CD4-positive, CD25-positive, alpha-beta regulatory T cell (primary cell): ENCODE data around the gene PHACTR1. TPM values are rescaled to one million over a fixed set of nuclear protein-coding genes. Genes with fewer than 3 reads are reported as not detected.
"Not testable (repeated sequence)": the region's sequence is repeated elsewhere in the genome, so short reads cannot be mapped to it uniquely, and the experiment has no call there.

ENCODE experiments used
- ATAC-seq, 2 donors: fragments of 150-1000 bp; cut with Tn5 transposase; one replicate each; pipeline ENCODE4 v1.10.0; 2021; ENCODE audit warnings: low read depth in 2 of 2, moderate number of reproducible peaks in 2 of 2, moderate library complexity in 1 of 2
- DNase-seq, 3 donors: peaks; one replicate each; pipeline versions ENCODE4 v3.0.0 to v3.0.0-alpha.2; 2012 to 2022; ENCODE audit warnings: mixed read lengths in 1 of 3
- H3K27ac ChIP-seq: one replicate; pipeline ENCODE4 v1.7.0; 2013; ENCODE audit warnings: mild to moderate bottlenecking, low read length; ENCODE audit not compliant: insufficient read depth, poor library complexity, severe bottlenecking
- H3K27me3 ChIP-seq: one replicate; pipeline ENCODE4 v1.7.0; 2013; ENCODE audit warnings: low read length; ENCODE audit not compliant: control insufficient read depth, insufficient read depth
- H3K36me3 ChIP-seq: one replicate; pipeline ENCODE4 v1.7.0; 2013; ENCODE audit warnings: mild to moderate bottlenecking, low read length, moderate library complexity; ENCODE audit not compliant: control insufficient read depth, insufficient read depth
- H3K4me1 ChIP-seq: 2 replicates; pipeline ENCODE4 v1.7.0; 2013; ENCODE audit warnings: mild to moderate bottlenecking, low read length; ENCODE audit not compliant: insufficient read depth, control insufficient read depth, poor library complexity, severe bottlenecking
- H3K4me3 ChIP-seq: one replicate; pipeline ENCODE4 v1.7.0; 2013; ENCODE audit warnings: low read depth, mild to moderate bottlenecking, low read length, moderate library complexity
- H3K9me3 ChIP-seq, 2 experiments: 1 replicate in 1 of 2; 2 replicates in 1 of 2; pipeline ENCODE4 v1.7.0; 2013; ENCODE audit warnings: low read length in 2 of 2, mild to moderate bottlenecking in 1 of 2, moderate library complexity in 1 of 2; ENCODE audit not compliant: control insufficient read depth in 2 of 2
- H3K27ac Mint-ChIP-seq, 3 donors: one replicate each; pipeline ENCODE4 v1.8.0; 2020 to 2022; ENCODE audit warnings: mild to moderate bottlenecking in 3 of 3, mixed read lengths in 3 of 3, moderate library complexity in 2 of 3
- H3K27me3 Mint-ChIP-seq: one replicate; pipeline ENCODE4 v1.8.0; 2022; ENCODE audit warnings: mild to moderate bottlenecking, mixed read lengths
- H3K36me3 Mint-ChIP-seq: one replicate; pipeline ENCODE4 v1.8.0; 2020; ENCODE audit warnings: mixed read lengths
- H3K4me1 Mint-ChIP-seq, 4 donors: one replicate each; pipeline ENCODE4 v1.8.0; 2020 to 2022; ENCODE audit warnings: mixed read lengths in 4 of 4, mild to moderate bottlenecking in 1 of 4
- H3K4me3 Mint-ChIP-seq, 4 donors: one replicate each; pipeline ENCODE4 v1.8.0; 2020 to 2022; ENCODE audit warnings: mild to moderate bottlenecking in 4 of 4, mixed read lengths in 4 of 4, moderate library complexity in 3 of 4
- H3K9me3 Mint-ChIP-seq, 7 donors: one replicate each; pipeline ENCODE4 v1.8.0; 2020 to 2022; ENCODE audit warnings: mixed read lengths in 7 of 7, mild to moderate bottlenecking in 3 of 7, moderate library complexity in 2 of 7
- polyA plus RNA-seq, 4 donors: library from polyadenylated mRNA; unstranded; fragments of 300-500 nt; fragmentation: Illumina TruSeq; gene quantifications; one replicate each; pipeline ENCODE4 v1.2.3, GENCODE V29; 2021
- total RNA-seq: library from RNA; stranded (reverse); gene quantifications from one replicate; pipeline ENCODE4 v1.2.3, GENCODE V29; 2022

PHACTR1 gene
- total and polyA plus RNA-seq, 5 donors from 2014 or later = 0.28 to 1.6 (median 0.38) TPM

- no peak overlapping the region for H3K4me3 Mint-ChIP-seq
- H3K4me1 Mint-ChIP-seq = no peaks in the 10 kb centered on the region
- ATAC-seq = no peak
- Histone ChIP-seq H3K27ac (no peak overlapping the region), H3K4me3 (no peak overlapping the region), H3K4me1 (no peaks in the 10 kb centered on the region), H3K9me3 (no peaks in the 10 kb centered on the region), H3K27me3 (no peaks in the 10 kb centered on the region), H3K36me3 (no peaks in the 10 kb centered on the region)
- H3K9me3 Mint-ChIP-seq = peaks cover 0 to 4% (median 1%) of the 10 kb centered on the region in 7 donors
- peaks cover 14% of the 10 kb centered on the region for H3K27me3 Mint-ChIP-seq
- DNase-seq = no peak
- H3K27ac Mint-ChIP-seq = no peak overlapping the region
- H3K36me3 Mint-ChIP-seq = no peaks in the 10 kb centered on the region
Observed at GRCh38 chr6:13131935-13132661, 415.5 kb downstream of the PHACTR1 start.

GRCh38 chr6:13133894-13134293 is 417.3 kb downstream of the PHACTR1 start:
- not testable (repeated sequence) for H3K27me3 ChIP-seq, H3K9me3 Mint-ChIP-seq, H3K4me1 Mint-ChIP-seq, ATAC-seq, H3K4me3 ChIP-seq, H3K9me3 ChIP-seq, H3K27ac Mint-ChIP-seq, H3K4me3 Mint-ChIP-seq, H3K36me3 ChIP-seq, H3K4me1 ChIP-seq, H3K27ac ChIP-seq, DNase-seq, H3K36me3 Mint-ChIP-seq
- peaks cover 13% of the 10 kb centered on the region for H3K27me3 Mint-ChIP-seq

DNA sequence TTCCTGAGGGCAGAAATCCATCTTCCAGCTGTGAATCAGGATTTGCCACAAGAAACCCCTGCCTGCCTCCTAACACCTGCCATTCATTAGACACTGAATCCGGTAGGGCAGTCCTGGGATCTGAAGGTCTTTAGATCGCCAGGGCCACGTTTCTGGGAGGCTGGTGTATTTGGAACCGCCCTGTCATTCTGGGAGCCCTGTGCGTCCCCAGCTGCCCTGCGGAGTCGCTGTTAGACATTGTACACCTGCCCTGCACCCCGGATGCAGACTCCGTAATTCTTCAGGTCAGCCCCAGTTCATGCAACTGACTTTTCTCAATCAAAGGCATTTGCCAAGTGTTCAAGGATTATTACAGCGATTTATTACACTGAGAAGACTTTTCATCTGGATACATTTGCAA is 418.6 kb downstream of the PHACTR1 start:
- no peaks in the 10 kb centered on the region for H3K4me1 ChIP-seq
- no peaks in the 10 kb centered on the region for H3K9me3 ChIP-seq
- no peaks in the 10 kb centered on the region for H3K36me3 ChIP-seq
- Mint-ChIP-seq H3K9me3 (peaks cover 0 to 4% (median 0%) of the 10 kb centered on the region in 7 donors), H3K36me3 (no peaks in the 10 kb centered on the region), H3K4me3 (no peak overlapping the region), H3K27me3 (peaks cover 6% of the 10 kb centered on the region), H3K4me1 (no peaks in the 10 kb centered on the region), H3K27ac (no peak overlapping the region)
- H3K4me3 ChIP-seq = no peak overlapping the region
- H3K27ac ChIP-seq = no peak overlapping the region
- ATAC-seq (no peak), DNase-seq (no peak)
- no peaks in the 10 kb centered on the region for H3K27me3 ChIP-seq

DNA sequence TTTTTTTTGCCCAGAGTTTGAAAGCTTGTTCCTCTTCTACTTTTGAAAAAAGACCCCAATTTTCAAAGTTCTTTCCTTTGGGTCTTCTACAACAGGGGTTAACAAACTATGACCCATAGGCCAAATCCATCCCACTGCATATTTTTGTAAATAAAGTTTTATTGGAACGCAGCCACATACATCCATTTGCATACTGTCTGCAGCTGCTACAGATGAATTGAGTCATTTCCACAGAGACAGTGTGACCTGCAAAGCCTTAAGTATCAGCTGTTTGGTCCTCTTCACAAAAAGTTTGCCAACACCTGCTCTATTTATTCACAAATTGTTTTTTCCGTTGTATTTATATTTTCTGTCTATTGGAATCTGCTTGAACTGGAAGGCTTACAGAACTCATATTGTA is 422.6 kb downstream of the PHACTR1 start:
- H3K27ac Mint-ChIP-seq = no peak overlapping the region
- no peak overlapping the region for H3K4me3 Mint-ChIP-seq
- no peaks in the 10 kb centered on the region for H3K36me3 ChIP-seq
- H3K27me3 ChIP-seq = no peaks in the 10 kb centered on the region
- H3K4me1 Mint-ChIP-seq = no peaks in the 10 kb centered on the region
- no peaks in the 10 kb centered on the region for H3K4me1 ChIP-seq
- peaks cover 3% of the 10 kb centered on the region for H3K36me3 Mint-ChIP-seq
- H3K27me3 Mint-ChIP-seq = peaks cover 4% of the 10 kb centered on the region
- H3K9me3 ChIP-seq = no peaks in the 10 kb centered on the region
- ATAC-seq = no peak
- H3K27ac ChIP-seq = no peak overlapping the region
- no peak overlapping the region for H3K4me3 ChIP-seq
- DNase-seq = no peak
- H3K9me3 Mint-ChIP-seq = peaks cover 0 to 4% (median 0%) of the 10 kb centered on the region in 7 donors

DNA sequence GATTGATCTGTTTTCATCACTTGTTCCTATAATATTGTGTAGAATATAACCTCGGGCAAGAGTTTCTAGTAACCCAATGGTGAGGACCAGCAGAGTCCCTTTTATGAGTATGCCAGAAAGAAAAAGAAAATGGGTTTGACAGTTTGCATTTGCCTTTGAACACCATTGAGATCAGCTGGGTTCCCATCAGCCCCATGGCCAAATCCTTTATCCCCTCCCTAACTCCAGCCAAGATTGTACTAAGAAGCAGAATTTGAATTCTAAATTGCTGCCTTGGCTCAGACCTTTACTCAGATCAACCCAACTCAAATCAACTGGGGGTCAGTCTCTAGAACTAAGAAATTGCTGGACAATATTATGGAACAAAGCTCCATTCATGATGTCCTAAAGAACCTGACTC is 424.4 kb downstream of the PHACTR1 start:
- Mint-ChIP-seq H3K4me1 (no peaks in the 10 kb centered on the region), H3K9me3 (peaks cover 0 to 2% (median 0%) of the 10 kb centered on the region in 7 donors), H3K4me3 (no peak overlapping the region), H3K27me3 (peaks cover 8% of the 10 kb centered on the region), H3K27ac (no peak overlapping the region), H3K36me3 (peaks cover 3% of the 10 kb centered on the region)
- no peak for ATAC-seq
- Histone ChIP-seq H3K4me1 (no peaks in the 10 kb centered on the region), H3K27me3 (no peaks in the 10 kb centered on the region), H3K36me3 (no peaks in the 10 kb centered on the region), H3K4me3 (no peak overlapping the region), H3K27ac (no peak overlapping the region), H3K9me3 (no peaks in the 10 kb centered on the region)
- no peak for DNase-seq

DNA sequence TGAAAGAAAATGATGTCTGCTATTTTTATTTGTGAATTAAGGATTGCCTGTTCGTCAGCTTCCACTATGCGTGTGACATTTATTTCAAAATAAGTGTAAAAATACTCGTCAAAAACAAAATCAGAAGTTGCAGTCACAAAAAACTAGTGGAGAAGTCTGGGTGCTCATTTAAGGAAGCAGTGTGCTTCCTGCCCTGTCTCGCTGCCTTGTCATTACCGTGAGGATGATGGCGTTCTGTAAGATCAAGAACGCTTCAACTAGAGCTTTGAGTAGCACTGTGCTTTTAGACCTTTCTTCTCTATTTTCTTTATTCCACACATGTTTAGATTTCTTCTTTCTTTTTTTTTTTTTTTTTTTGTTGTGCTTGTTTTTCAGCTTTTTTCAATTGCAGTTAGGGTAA is 424.8 kb downstream of the PHACTR1 start:
- Mint-ChIP-seq H3K27ac (no peak overlapping the region), H3K4me1 (no peaks in the 10 kb centered on the region), H3K36me3 (peaks cover 3% of the 10 kb centered on the region), H3K4me3 (no peak overlapping the region), H3K9me3 (peaks cover 0 to 2% (median 0%) of the 10 kb centered on the region in 7 donors), H3K27me3 (peaks cover 8% of the 10 kb centered on the region)
- no peak for DNase-seq
- H3K4me1 ChIP-seq = no peaks in the 10 kb centered on the region
- no peaks in the 10 kb centered on the region for H3K27me3 ChIP-seq
- no peak overlapping the region for H3K4me3 ChIP-seq
- ATAC-seq = no peak
- no peaks in the 10 kb centered on the region for H3K9me3 ChIP-seq
- no peaks in the 10 kb centered on the region for H3K36me3 ChIP-seq
- H3K27ac ChIP-seq = no peak overlapping the region

DNA sequence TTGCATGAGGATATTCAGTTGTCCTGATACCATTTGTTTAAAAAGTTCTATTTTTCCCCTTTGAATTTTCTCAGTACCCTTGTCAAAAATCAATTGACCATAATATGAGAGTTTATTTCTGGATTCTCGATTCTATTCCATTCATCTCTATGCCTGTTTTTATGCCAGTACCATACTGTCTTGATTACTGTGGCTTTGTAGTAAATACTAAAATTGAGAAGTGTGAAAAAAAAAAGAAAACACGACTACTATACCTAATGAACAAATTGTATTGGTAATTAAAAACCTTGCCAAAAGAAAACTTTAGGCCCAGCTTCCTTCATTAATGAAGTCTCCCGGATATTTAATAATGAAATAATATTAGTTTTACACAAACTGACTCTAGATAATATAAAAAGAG is 426.0 kb downstream of the PHACTR1 start:
- H3K9me3 Mint-ChIP-seq = peaks cover 0 to 2% (median 0%) of the 10 kb centered on the region in 7 donors

GRCh38 chr6:13146442-13146841 is 429.9 kb downstream of the PHACTR1 start:
- Mint-ChIP-seq H3K27ac (no peak overlapping the region), H3K4me3 (no peak overlapping the region), H3K36me3 (peaks cover 3% of the 10 kb centered on the region), H3K27me3 (peaks cover 12% of the 10 kb centered on the region), H3K9me3 (peaks cover 0 to 5% (median 0%) of the 10 kb centered on the region in 7 donors), H3K4me1 (no peaks in the 10 kb centered on the region)
- Histone ChIP-seq H3K27me3 (no peaks in the 10 kb centered on the region), H3K4me3 (no peak overlapping the region), H3K4me1 (no peaks in the 10 kb centered on the region), H3K9me3 (no peaks in the 10 kb centered on the region), H3K27ac (no peak overlapping the region), H3K36me3 (no peaks in the 10 kb centered on the region)
- ATAC-seq (no peak), DNase-seq (no peak)

More for the DNA sequence above, 426.0 kb downstream of the PHACTR1 start:
- H3K4me1 Mint-ChIP-seq = no peaks in the 10 kb centered on the region
- no peak overlapping the region for H3K27ac Mint-ChIP-seq
- H3K27me3 Mint-ChIP-seq = peaks cover 13% of the 10 kb centered on the region
- H3K4me1 ChIP-seq = no peaks in the 10 kb centered on the region
- ATAC-seq = no peak
- H3K27me3 ChIP-seq = no peaks in the 10 kb centered on the region
- H3K4me3 Mint-ChIP-seq = no peak overlapping the region
- no peak overlapping the region for H3K27ac ChIP-seq
- no peaks in the 10 kb centered on the region for H3K36me3 ChIP-seq
- DNase-seq = no peak
- H3K9me3 ChIP-seq = no peaks in the 10 kb centered on the region
- H3K36me3 Mint-ChIP-seq = peaks cover 3% of the 10 kb centered on the region
- no peak overlapping the region for H3K4me3 ChIP-seq
